Stimulated activated CD4-positive, alpha-beta T cell treated with anti-CD3 and anti-CD28 coated beads, TNF-alpha, amount 100 ng/mL, for 48 hours (primary cell): ENCODE measurements around the gene ANKS1B.
"Not testable (repeated sequence)": the region's sequence is repeated elsewhere in the genome, so short reads cannot be mapped to it uniquely, and the experiment has no call there.

ENCODE experiments used
- DNase-seq, 3 donors: peaks; one replicate each; pipeline ENCODE4 v3.0.0-alpha.2; 2020; ENCODE audit warnings: low read depth in 3 of 3

The ANKS1B gene

DNA sequence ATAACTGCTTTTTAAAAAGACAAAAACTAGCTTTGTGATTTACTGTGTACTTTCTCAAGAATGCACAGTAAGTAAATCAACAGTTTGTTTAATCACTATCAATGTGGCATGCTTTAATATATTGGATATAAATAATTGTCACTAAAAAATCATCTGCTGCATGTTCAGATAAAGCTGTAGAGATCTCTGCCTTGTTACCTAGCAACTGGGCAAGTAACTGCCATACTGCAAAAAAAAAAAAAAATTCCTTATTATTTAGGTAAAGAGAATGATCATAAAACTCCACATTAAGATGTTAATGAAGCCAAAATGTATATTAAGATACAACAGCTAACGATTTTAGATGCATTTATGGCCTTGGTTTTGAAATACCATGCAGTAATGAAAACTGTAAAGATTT lies 1102.2 kb downstream of the ANKS1B start:
- no peak for DNase-seq

- DNase-seq = no peak
Observed at GRCh38 chr12:98873776-98874175, 1111.0 kb downstream of the ANKS1B start.

GRCh38 chr12:98870504-98870903 lies 1114.2 kb downstream of the ANKS1B start:
- DNase-seq = no peak

GRCh38 chr12:98869886-98870503 lies 1114.7 kb downstream of the ANKS1B start:
- DNase-seq = no peak

DNA sequence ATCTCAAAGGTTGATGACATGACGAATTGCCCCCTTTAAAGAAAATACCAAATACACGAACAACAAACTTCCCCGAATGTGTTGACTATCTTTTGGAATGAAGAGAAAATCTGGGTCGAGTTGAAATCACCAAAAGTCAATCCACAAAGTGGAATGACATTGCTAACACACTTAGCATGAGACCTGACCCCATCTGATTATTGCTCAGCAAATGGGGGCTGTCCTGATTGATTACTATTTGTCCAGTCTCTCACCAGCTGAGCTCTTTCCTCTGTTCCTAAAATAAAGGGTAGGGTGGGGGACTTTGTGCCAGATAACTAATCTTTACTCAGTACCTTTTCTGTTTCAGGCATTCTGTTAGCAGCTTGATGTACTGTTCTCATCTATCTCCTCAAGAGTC lies 1116.2 kb downstream of the ANKS1B start:
- no peak for DNase-seq

GRCh38 chr12:98868076-98868475 lies 1116.7 kb downstream of the ANKS1B start:
- no peak for DNase-seq

DNA sequence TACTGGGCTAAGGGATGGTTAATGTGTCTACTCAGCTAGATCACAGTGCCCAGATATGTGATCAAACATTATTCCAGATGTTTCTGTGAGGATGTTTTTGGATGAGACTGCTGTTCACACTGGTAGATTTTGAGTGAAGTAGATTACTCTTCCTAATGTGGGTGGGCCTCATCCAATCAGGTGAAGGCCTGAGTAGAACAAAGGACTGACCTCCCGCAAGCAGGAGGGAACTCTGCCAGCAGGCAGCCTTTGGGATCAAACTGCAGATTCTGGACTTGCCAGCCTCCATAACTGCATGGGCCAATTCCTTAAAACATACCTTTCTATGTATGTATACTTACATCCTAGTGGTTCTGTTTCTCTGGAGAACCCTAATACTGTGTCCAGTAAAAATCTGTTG lies 1120.4 kb downstream of the ANKS1B start:
- DNase-seq = no peak

GRCh38 chr12:98863167-98863566 lies 1121.6 kb downstream of the ANKS1B start:
- no peak for DNase-seq

DNA sequence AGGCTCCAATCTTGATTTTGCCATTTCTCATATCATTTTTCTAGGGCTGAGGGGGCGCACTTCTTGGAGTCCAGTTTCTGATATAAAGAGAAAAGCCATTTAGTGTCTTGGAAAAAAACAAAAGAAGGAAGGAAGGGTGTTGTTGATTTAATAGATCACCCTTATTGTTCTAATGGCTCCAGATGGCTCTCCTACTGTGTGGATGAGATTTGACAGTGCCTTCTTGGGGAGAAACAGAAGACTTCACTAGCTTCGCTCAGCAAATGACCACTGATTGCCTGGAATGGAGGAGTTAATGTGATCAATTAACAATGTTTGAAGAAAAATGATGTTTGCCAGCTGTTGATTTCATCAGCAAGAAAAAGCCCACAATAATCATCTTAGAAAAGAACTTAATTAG lies 1123.5 kb downstream of the ANKS1B start:
- DNase-seq = no peak

- no peak for DNase-seq
Observed at GRCh38 chr12:98856897-98857540, 1127.7 kb downstream of the ANKS1B start.

GRCh38 chr12:98852181-98852580 lies 1132.6 kb downstream of the ANKS1B start:
- no peak for DNase-seq

DNA sequence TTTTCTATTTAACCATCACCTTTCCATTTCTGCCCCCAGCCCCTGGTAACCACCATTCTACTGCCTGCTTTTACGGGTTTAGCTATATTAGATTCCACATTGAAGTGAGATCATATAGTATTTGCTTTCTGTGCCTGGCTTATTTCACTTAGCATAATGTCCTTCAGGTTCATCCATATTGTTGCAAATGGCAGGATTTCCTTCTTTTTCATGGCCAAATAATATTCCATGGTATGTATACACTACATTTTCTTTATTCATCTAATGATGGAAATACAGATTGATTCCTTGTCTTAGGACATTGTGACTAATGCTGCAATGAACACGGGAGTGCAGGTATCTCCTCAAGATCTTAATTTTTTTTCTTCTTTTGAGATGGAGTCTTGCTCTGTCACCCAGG lies 1137.5 kb downstream of the ANKS1B start:
- DNase-seq = no peak

- DNase-seq = no peak
Observed at GRCh38 chr12:98845957-98846356, 1138.8 kb downstream of the ANKS1B start.

DNA sequence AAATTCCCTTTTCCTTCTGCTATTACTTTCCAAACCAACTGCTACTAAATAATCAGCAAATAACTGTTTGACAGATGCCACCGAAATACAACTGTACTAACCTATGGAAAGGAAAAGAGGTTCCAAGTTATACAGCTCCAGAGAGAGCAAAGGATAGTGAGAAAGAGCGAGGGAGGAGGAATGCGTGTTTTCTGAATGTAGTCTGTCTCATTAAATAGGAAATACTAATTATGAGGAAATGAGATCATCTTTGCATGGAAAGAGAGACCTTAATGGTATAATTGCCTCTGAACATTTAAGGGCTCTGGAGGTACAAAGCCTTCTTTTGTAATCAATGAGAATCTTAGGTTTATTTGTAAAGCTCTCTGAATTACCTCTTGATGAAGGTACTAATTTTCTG lies 1144.4 kb downstream of the ANKS1B start:
- no peak for DNase-seq

DNA sequence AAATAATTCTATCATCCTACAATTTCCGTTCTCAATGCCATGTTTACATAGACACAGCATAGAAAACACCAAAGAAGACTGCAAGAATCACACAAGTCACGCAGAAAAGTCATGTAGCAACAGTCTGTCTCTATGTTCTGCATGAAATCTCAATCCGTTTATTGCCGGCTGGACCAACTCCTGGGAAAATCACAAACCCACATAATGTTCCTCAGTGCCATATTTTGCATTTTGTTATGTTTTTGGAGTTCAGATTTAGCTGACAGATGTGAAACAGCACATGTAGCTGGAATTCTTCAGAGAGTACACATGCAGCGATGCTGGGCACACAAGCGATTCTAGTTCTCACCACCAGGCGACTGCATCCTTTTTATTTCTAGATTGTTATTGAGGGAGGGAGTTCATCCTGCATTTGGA lies 1146.5 kb downstream of the ANKS1B start:
- no peak for DNase-seq

- not testable (repeated sequence) for DNase-seq
Observed at GRCh38 chr12:98837134-98837752, 1147.5 kb downstream of the ANKS1B start.

DNA sequence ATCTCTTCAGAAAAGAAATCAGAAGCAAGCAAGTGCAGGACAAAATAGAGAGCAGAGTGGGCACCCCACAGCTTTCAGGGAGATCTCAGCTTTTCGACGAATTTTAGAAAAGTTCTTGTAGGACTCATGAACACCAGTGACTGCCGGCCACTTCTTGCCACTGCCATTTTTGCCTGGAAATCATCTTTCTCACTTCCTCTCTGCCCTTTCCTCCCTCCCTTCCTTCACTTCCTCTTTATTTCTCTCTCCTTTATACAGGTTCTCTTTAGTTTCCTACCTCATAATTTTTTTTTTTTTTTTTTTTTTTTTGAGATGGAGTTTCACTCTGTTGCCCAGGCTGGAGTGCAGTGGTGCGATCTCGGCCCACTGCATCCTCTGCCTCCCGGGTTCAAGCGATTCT lies 1154.1 kb downstream of the ANKS1B start:
- DNase-seq = no peak

DNA sequence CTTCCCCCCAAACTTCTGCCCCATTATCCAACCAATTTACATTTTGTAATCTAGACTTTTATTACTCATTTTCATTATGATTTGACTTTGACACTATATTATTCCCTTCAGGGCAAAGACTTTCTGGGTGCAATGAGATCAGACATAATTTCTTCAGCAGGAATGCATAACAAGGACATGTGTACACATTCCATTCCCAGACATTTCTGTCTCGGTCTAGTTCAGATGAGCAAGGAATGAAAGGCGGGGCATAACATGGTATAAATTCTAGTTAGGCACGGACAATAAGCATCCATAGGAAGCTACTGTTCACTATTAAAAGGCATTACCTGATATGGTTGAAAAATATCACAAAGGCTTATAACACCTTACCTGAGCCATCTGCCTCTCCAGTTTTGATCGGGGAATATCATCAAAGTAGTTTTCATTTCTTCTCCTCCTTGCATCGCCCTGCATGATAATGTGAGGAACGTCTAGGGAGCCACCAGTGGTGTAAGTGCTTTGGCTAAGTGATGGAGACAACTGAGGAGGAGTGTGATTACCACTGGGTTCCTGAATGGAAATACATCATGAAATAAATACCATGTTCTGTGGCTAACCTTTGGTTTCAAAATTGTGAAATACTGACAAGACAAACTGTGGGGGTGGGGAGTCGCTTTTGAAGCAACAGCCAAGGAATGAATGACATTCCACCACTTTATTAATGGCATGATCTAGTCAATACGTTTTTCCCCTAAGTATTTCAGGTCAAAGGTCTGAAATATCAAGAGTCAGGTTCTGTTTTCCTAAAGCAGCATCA lies 1155.7 kb downstream of the ANKS1B start:
- no peak for DNase-seq

- DNase-seq = no peak
Observed at GRCh38 chr12:98823012-98823411, 1161.7 kb downstream of the ANKS1B start.

DNA sequence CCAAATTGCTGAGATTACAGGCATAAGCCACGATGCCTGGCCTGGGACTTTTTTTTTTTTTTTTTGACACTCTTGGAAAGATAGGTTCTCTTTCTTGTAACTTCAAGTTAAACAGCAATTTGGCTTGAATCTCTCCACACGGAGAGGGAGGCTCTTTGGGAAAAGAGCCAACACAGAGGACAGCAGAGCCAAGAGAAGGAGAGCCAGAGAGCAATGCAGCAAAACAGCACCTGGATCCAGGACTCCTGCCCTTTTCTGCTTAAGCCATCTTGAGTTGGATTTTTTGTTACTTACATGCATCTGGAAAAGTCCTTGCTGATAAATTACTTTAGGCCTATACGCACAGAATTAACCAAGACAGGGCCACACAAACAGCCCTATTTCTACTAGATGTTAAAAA lies 1162.9 kb downstream of the ANKS1B start:
- no peak for DNase-seq

GRCh38 chr12:98821232-98821631 lies 1163.5 kb downstream of the ANKS1B start:
- DNase-seq = no peak

- no peak for DNase-seq
Observed at GRCh38 chr12:98819821-98820404, 1164.8 kb downstream of the ANKS1B start.
